ENCODE measurements around the gene CPEB4. TPM values are rescaled to one million over a fixed set of nuclear protein-coding genes. Genes with fewer than 3 reads are reported as not detected.

The CPEB4 gene
- total and polyA plus RNA-seq, 9 of the 15 experiments (the other 6 are each of a cell fraction or from before 2014, with no cell fraction given) = 7.4 to 21.3 (median 12.4) TPM

DNA sequence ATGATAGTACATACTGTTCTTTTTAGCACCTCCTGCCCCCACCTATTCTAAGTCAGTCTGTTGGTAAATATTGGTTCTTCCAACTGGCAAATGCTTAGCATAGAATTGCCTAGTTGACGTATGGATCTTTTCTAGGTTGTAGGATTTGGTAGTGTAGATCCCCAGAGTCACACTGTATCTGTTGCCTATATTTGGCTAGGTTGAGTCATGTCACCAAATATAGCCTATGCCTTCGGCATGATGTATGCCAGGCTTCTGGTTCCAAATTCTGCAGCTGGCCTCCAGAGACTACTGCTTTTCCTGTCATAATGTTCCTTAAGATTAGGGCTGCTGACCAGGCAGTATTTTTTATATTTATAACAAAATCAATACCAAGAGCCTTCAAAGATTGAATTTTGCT lies 38.2 kb downstream of the CPEB4 start:
- no TSS peak for BruUV-seq (replicated peaks)
- Histone ChIP-seq H3K79me2 (ENCODE audit: control insufficient read depth, insufficient read depth, low read length) (peaks cover 33% of the 10 kb centered on the region), H3K9me1 (ENCODE audit: control insufficient read depth, insufficient read depth, low read length) (peaks cover 7% of the 10 kb centered on the region), H3K4me1 (replicated peaks in 1 of 2; ENCODE audit: control insufficient read depth in 2 of 2, insufficient read depth in 2 of 2, low read length in 2 of 2) (peaks cover 5 to 20% of the 10 kb centered on the region in 2 experiments; a peak in 3 of 5 replicates), H3K9me3 (replicated peaks; ENCODE audit: control insufficient read depth, insufficient read depth, low read depth, low read length) (no peaks in the 10 kb centered on the region), H3K27ac (ENCODE audit: extremely low read depth, low read depth, low read length) (no peak overlapping the region), H4K20me1 (replicated peaks; ENCODE audit: control insufficient read depth, insufficient read depth, low read length) (no peaks in the 10 kb centered on the region), H3K4me2 (ENCODE audit: insufficient read depth, low read length) (no peak overlapping the region), H3K9ac (ENCODE audit: insufficient read depth in 1 of 2, low read depth in 2 of 2, low read length in 2 of 2) (no peak overlapping the region), H2AFZ (ENCODE audit: low read depth, low read length) (no peak overlapping the region), H3K36me3 (ENCODE audit: control insufficient read depth, insufficient read depth, low read length) (peaks cover 58% of the 10 kb centered on the region), H3K4me3 (no peak overlapping the region), H3K27me3 (ENCODE audit: control insufficient read depth in 2 of 2, insufficient read depth in 2 of 2, low read length in 2 of 2) (no peaks in the 10 kb centered on the region)
- no peak for ATAC-seq
- ChIA-PET POLR2A (interaction anchor here (0.8 to 1.7 kb wide), 3 partner anchors 17 to 25 kb away, joined by 3 to 5 read pairs (median 3); no protein-coding TSS in a partner anchor), CTCF (ENCODE audit: low intra/inter-chr PET ratio) (interaction anchor here (1.3 kb wide), 1 partner anchor 307 kb away, joined by 10 read pairs; no protein-coding TSS in a partner anchor)
- 100% methylated on average over 2 of the region's 2 CpGs for WGBS (ENCODE audit: insufficient coverage, low coverage, missing lambda C conversion rate)
- FAIRE-seq = no peak
- DNase-seq (ENCODE audit: extremely low read depth in 1 of 4, low spot score in 3 of 4) = no peak
- in situ Hi-C loops (cut with MboI) (no loop called here), intact Hi-C loops (cut with micrococcal nuclease) (loop anchor here (5.0 kb wide), 1 partner anchor 41 kb away; no protein-coding TSS in a partner anchor)
- TF ChIP-seq CHD2 (IDR thresholded peaks at IDR 0.05; ENCODE audit: low read depth, low read length) (no peak), GTF2E2 (tag; IDR thresholded peaks at IDR 0.05) (no peak), ZNF395 (CRISPR knock-in tag; IDR thresholded peaks at IDR 0.05) (no peak), ZNF79 (CRISPR knock-in tag; IDR thresholded peaks at IDR 0.05; ENCODE audit: low read depth) (no peak), CHD4 (IDR thresholded peaks at IDR 0.05; ENCODE audit: insufficient read depth, insufficient replicate concordance, low read depth, low read length, poor library complexity, severe bottlenecking) (no peak), NFYB (IDR thresholded peaks at IDR 0.05; ENCODE audit: extremely low read depth, insufficient read length) (no peak), MYC (IDR thresholded peaks at IDR 0.05; ENCODE audit: low read depth, low read length) (no peak), MYC (CRISPR knock-in tag; IDR thresholded peaks at IDR 0.05; ENCODE audit: borderline replicate concordance, low read depth) (no peak), CGGBP1 (CRISPR knock-in tag; IDR thresholded peaks at IDR 0.05) (no peak), NFXL1 (CRISPR knock-in tag; IDR thresholded peaks at IDR 0.05) (no peak), ARID2 (IDR thresholded peaks at IDR 0.05) (no peak), CBFA2T3 (IDR thresholded peaks at IDR 0.05) (no peak), SIX5 (IDR thresholded peaks at IDR 0.05; ENCODE audit: borderline replicate concordance in 1 of 2, insufficient read depth in 1 of 2, low read depth in 1 of 2, low read length in 2 of 2) (no peak), LCOR (CRISPR knock-in tag; IDR thresholded peaks at IDR 0.05) (no peak), CBX1 (IDR thresholded peaks at IDR 0.05; ENCODE audit: low read depth) (no peak), RFX5 (IDR thresholded peaks at IDR 0.05; ENCODE audit: low read depth, low read length) (no peak)
- TF ChIP-seq, protein P1, sequence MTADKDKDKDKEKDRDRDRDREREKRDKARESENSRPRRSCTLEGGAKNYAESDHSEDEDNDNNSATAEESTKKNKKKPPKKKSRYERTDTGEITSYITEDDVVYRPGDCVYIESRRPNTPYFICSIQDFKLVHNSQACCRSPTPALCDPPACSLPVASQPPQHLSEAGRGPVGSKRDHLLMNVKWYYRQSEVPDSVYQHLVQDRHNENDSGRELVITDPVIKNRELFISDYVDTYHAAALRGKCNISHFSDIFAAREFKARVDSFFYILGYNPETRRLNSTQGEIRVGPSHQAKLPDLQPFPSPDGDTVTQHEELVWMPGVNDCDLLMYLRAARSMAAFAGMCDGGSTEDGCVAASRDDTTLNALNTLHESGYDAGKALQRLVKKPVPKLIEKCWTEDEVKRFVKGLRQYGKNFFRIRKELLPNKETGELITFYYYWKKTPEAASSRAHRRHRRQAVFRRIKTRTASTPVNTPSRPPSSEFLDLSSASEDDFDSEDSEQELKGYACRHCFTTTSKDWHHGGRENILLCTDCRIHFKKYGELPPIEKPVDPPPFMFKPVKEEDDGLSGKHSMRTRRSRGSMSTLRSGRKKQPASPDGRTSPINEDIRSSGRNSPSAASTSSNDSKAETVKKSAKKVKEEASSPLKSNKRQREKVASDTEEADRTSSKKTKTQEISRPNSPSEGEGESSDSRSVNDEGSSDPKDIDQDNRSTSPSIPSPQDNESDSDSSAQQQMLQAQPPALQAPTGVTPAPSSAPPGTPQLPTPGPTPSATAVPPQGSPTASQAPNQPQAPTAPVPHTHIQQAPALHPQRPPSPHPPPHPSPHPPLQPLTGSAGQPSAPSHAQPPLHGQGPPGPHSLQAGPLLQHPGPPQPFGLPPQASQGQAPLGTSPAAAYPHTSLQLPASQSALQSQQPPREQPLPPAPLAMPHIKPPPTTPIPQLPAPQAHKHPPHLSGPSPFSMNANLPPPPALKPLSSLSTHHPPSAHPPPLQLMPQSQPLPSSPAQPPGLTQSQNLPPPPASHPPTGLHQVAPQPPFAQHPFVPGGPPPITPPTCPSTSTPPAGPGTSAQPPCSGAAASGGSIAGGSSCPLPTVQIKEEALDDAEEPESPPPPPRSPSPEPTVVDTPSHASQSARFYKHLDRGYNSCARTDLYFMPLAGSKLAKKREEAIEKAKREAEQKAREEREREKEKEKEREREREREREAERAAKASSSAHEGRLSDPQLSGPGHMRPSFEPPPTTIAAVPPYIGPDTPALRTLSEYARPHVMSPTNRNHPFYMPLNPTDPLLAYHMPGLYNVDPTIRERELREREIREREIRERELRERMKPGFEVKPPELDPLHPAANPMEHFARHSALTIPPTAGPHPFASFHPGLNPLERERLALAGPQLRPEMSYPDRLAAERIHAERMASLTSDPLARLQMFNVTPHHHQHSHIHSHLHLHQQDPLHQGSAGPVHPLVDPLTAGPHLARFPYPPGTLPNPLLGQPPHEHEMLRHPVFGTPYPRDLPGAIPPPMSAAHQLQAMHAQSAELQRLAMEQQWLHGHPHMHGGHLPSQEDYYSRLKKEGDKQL (CRISPR knock-in tag; IDR thresholded peaks at IDR 0.05; ENCODE audit: borderline replicate concordance) = no peak
